ENCODE results near the gene DDX54. TPM values are rescaled to one million over a fixed set of nuclear protein-coding genes. Genes with fewer than 3 reads are reported as not detected.
A peak's percentile ranks its signal among the peaks of the same experiment; 100 is the strongest.

DDX54 gene
- total RNA-seq, 1 donor = 33.7 TPM

DNA sequence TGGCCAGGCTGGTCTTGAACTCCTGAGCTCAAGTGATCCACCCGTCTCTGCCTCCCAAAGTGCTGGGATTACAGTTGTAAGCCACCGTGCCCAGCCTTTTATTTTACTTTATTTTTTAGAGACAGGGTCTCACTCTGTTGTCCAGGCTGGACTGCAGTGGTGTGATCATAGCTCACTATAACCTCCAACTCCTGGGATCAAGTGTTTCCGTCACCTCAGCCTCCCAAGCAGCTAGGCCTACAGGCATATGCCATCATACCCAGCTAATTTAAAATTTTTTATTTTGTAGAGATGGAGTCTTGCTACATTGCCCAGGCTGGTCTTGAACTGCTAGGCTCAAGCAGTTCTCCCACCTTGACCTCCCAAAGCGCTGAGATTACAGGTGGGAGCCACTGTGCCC lies 39.7 kb upstream of the DDX54 start:
- DNase-seq (ENCODE audit: low read depth) = no peak
- TF ChIP-seq, protein P1, sequence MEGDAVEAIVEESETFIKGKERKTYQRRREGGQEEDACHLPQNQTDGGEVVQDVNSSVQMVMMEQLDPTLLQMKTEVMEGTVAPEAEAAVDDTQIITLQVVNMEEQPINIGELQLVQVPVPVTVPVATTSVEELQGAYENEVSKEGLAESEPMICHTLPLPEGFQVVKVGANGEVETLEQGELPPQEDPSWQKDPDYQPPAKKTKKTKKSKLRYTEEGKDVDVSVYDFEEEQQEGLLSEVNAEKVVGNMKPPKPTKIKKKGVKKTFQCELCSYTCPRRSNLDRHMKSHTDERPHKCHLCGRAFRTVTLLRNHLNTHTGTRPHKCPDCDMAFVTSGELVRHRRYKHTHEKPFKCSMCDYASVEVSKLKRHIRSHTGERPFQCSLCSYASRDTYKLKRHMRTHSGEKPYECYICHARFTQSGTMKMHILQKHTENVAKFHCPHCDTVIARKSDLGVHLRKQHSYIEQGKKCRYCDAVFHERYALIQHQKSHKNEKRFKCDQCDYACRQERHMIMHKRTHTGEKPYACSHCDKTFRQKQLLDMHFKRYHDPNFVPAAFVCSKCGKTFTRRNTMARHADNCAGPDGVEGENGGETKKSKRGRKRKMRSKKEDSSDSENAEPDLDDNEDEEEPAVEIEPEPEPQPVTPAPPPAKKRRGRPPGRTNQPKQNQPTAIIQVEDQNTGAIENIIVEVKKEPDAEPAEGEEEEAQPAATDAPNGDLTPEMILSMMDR (IDR thresholded peaks at IDR 0.05; ENCODE audit: insufficient read depth, low read depth, low read length) = no peak
- no peak overlapping the region for H3K4me3 ChIP-seq (ENCODE audit: low read depth, low read length)

DNA sequence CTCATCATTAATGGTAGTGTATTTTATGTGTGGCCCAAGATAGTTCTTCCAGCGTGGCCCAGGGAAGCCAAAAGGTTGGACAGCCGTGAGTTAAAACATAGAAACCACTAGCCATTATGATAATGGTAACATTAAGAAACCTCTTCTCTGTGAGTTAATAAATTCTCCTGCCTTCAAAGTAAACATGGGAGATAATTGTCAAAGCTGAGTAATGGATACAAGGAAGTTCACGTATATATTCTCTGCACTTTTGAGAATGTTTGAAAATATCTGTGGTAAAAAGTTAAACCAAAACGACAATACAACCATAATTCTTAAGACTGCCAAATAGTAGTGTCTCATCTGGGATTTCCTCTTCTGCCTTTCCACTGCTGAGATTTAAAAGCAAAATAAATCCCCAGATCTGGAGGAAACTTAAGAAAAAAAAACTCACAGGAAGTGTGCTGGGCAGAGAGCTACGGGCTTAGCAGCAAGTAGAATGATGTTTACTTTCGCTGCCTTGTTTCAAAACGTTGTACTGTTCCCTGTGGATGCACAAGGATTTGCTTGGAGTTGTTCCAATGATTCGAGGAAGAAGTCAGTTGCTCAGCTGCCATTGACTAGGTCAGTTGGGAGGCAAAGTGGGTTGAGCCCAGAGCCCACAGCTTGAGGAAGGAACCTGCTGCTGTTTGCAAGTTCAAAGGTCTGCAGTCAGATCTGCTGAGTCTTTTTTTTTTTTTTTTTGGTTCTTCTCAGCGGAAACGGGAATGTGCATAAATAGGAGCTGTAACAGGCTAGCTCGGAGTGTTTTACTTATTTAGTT lies 37.7 kb upstream of the DDX54 start:
- TF ChIP-seq, protein P1 (IDR thresholded peaks at IDR 0.05; ENCODE audit: insufficient read depth, low read depth, low read length) = no peak
- DNase-seq (ENCODE audit: low read depth) = peak; percentile 99
- peak overlapping the region; percentile 93 for H3K4me3 ChIP-seq (ENCODE audit: low read depth, low read length)

DNA sequence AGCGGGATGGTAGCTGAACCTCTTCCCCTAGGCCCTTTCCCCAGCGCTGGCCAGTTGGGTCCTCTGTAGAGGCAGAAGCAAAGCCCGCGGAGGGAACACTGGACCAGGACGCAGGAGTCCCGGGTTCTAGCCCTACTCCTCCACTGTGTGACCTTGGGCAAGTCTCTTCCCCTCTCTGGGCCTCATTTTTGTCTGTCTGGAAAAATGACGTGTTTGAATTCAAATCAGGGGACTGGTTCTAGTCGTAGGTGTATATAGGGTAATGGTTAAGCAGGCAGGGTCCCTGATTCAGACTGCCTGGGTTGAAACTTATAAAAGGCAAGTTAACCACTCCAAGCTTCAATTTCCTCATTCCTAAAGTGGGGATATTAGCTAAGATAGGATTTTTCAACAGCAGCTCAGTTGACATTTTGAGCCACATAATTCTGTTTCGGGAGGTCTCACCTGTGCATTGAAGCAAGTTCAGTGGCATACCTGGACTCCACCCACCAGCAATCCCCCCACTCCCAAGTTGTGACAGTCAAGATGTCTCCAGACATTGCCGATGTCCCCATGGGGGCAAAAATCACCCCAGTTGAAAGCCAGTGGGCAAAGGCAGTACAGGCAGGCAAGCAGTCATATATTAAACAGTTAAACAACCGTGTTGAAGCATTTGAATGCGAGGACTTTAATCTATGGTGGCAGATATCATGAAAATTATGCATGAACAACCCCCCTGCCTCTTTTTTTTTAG lies 36.9 kb upstream of the DDX54 start:
- no peak for DNase-seq (ENCODE audit: low read depth)
- TF ChIP-seq, protein P1 (IDR thresholded peaks at IDR 0.05; ENCODE audit: insufficient read depth, low read depth, low read length) = no peak
- peak overlapping the region; percentile 93 for H3K4me3 ChIP-seq (ENCODE audit: low read depth, low read length)

DNA sequence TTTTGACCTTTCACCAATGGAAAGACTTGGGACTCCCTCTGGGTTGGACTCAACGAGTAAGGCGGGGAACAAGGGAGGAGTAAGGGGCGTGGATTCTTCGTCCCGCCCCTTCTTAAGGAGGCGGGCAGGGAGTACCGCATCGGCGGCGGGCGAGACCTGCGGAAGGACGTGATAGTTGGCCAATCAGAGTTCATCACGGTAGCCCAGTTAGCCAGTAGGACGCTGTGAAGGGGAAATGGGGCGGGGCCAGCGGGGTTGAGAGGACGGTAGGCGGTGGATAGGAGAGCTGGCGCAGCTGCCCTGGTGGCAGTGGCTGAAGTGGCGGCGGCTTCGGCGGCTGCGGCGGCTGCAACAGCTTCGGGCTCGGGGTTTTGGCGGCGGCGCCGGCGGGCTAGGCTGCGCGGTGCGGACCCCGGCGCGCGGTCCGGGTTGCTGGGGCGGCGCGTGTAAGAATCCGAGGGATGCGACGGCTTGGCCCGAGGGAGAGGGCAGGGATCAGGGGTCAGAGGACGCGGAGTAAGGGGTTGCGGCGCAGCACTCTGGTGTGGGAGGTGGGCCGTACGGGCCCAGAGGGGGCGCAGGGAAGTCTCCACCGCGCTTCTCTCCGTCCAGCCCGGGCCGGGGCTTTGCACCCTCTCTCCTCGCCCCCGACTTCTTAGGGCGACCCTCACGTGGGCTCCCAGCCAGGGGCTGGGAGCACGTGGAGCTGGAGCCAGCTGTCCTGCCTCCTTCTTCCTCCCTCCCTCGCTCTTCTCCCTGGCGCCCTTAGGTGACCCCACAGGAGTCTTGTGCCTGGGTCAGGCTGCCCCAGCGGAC lies 36.1 kb upstream of the DDX54 start, which contains the start of gene TPCN1:
TSS of gene TPCN1 (plus strand) at position 284 of the 816 bp plus-strand sequence. CDS start 5,389 bp downstream, outside the sequence.
- DNase-seq (ENCODE audit: low read depth) = peak; percentile 100
- peak within 1 kb of the TSS; percentile 93 for H3K4me3 ChIP-seq (ENCODE audit: low read depth, low read length)
- TF ChIP-seq, protein P1 (IDR thresholded peaks at IDR 0.05; ENCODE audit: insufficient read depth, low read depth, low read length) = no peak

DNA sequence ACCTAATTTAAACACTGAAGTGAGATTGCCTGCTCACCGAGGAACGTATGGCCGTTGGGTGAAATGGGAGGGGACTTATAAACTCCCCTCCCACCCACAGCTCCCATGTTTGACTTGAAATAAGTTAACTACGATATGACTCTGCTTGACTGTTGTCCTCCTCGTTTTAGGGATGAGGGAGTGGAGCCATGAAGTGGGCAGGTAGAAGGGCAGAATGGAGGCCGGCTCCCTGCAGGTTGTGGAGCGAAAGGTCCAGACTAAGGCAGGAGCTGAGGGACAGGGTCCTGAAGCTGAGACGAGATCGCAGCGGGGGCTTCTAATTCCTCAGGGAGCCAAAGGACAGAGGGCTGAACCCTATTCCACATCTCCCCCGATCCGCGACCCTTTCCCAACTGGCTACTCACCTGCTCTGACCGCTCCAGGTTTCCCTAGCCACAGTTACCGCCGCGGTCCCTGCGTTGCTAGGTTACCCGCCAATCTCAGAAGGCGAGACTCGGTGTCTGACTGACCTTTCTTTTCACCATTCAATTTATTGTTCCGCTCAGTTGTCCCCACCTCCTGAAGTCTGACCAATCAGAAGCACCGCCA lies 35.4 kb upstream of the DDX54 start:
- DNase-seq (ENCODE audit: low read depth) = no peak
- TF ChIP-seq, protein P1 (IDR thresholded peaks at IDR 0.05; ENCODE audit: insufficient read depth, low read depth, low read length) = no peak
- H3K4me3 ChIP-seq (ENCODE audit: low read depth, low read length) = peak overlapping the region; percentile 82

DNA sequence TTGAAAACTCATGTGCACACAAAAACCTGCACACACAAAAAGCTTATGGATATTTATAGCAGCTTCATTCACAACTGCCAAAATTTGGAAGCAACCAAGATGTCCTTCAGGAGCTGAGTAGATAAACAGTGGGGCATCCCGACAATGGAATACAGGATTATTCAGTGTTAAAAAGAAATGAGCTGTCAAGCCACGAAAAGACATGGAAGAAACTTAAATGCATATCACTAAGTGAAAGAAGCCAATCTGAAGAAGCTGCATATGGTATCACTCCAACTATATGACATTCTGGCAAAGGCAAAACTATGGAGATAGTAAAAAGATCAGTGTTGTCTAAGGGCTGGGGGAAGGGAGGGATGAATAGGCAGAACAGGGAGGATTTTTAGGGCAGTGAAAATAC lies 30.7 kb upstream of the DDX54 start:
- DNase-seq (ENCODE audit: low read depth) = no peak
- TF ChIP-seq, protein P1 (IDR thresholded peaks at IDR 0.05; ENCODE audit: insufficient read depth, low read depth, low read length) = no peak
- no peak overlapping the region for H3K4me3 ChIP-seq (ENCODE audit: low read depth, low read length)

All from fibroblast of villous mesenchyme (primary cell).